GM21619 (cell line): ENCODE measurements around the gene UGT1A10.
A peak's percentile ranks its signal among the peaks of the same experiment; 100 is the strongest.
"Not testable (repeated sequence)": the region's sequence is repeated elsewhere in the genome, so short reads cannot be mapped to it uniquely, and the experiment has no call there.

Source experiments
- ATAC-seq: cut with Tn5 transposase; IDR thresholded peaks from one replicate; pipeline ENCODE4 v1.9.1; 2021; ENCODE audit not compliant: unreplicated experiment

UGT1A10 gene

DNA sequence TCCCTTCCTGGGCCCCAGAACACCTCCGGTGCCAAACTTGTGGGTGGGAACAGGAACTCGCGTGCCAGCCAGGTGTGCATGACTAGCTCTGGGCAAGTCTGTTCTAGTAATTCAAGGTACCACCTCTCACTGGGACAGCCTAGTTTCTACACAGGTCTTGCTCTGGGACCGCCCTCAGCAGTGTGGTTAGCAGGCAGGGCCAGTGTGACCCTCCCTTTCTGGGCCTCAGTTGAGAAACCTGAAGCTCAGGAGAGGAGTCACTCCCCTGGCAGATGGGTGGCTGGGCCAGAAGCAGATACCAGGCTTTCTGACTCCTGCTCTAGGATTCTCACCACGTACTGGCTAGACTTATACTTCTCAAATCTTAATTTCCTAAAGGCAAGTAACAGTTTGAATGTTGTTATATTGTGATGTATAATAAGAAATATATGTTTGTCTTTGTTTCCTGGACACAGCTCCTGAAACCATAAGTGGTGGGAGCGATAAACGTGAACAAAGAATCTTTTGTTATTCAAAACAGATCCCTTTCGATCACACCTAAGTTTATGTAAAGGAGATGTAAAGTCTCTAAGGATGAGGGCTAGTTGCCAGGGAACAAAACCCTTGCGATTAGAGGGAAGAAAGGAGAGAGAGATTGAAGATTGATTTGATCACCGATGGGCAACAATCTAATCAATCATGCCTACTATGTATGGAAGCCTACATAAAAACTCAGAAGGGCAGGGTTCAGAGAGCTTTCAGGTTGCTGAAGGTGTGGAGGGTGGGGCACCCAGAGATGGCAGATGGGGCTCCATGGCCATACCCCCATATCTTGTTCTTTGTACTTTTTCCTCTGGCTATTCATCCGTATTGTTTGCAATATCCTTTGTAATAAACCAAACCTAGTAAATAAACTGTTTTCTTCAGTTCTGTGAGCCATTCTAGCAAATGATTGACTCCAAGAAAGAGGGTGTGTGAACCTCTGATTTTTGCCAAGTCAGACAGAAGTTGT is 55.5 kb downstream of the UGT1A10 start:
- ATAC-seq, result no peak

DNA sequence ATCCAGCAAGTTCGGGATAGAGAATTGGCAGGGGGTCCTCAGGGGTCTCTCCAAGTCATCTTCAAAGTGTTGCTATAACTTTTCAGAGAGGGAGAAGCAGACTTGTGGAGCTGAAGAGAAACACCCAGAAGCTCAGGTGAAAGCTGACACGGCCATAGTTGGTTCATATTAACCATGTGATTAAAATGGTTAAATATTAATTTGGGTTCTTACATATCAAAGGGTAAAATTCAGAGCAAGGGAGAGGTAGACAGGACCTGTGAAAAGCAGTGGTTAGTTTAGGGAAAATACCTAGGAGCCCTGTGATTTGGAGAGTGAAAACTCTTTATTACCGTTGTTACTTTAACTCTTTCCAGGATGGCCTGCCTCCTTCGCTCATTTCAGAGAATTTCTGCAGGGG is 56.4 kb downstream of the UGT1A10 start, which contains the start of gene UGT1A6:
Gene UGT1A6, plus strand, starts transcription at position 243 of the 400 bp plus-strand sequence. Its CDS starts 115 bp downstream, at position 358.
- ATAC-seq, result no peak

DNA sequence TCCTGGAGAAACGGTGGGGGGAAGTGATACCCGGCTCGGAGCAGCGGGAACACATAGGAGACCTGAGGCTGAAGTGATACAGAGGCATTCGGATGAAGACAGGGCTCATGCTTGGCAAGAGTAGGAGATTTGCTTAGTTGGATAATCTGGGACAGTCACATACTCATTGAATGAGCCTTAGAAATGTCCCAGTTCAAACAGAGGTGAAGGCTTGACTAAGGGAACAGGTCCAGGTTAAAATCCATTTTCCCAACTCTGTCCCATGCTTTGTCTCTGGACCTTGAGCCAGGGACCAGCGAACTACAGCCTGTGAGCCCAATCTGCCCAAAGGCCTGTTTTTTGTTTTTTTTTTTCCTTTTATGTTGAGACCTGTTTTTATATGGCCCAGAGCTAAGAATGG is 57.7 kb downstream of the UGT1A10 start:
- no peak for ATAC-seq

DNA sequence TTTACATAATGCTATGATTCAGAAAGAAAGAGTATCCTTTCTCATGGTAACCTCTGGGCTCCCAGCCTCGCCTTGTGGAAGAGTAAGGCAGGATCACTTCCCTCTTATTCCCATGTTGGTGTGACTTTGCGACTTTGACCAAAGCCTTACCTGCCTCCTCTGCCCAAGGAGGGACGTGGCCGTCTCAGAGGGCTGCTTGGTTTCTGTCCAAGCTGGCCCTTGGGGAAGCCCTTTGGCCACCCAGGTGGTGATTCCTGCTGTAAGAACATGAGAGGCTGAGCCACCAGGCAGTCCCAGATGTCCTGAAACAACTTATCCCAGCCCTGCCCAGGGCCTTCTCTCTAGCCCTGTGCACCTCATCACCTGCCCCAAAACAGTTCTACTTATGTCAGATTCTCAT is 62.5 kb downstream of the UGT1A10 start:
- no peak for ATAC-seq

DNA sequence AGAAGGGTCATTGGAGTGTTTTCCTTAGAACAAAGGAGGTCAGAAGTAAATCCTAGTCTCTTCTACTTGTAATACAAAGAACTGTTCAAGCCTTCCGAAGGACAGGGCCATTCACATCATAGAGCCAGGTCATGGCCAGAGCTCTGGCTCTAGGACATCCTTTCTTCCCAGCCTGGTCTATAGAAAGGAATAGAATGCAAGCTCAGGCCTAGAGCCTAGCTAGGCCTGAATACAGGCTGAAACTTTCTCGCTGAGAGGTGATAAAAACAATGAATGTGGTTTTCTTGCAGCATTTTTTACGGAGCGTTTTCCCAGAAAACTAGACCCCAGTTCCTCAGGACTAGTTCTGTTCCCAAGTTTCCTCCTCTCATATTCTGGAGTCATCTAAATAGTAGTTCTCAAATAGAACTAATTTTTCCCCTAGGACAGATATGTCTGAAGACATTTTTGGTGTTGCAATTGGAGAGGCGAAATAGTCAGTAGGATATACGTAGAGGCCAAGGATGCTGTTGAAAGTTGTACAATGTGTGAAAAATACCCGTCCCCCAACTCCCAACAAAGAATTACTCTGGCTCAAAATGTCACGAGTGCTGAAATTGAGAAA is 63.3 kb downstream of the UGT1A10 start:
- ATAC-seq, result no peak

DNA sequence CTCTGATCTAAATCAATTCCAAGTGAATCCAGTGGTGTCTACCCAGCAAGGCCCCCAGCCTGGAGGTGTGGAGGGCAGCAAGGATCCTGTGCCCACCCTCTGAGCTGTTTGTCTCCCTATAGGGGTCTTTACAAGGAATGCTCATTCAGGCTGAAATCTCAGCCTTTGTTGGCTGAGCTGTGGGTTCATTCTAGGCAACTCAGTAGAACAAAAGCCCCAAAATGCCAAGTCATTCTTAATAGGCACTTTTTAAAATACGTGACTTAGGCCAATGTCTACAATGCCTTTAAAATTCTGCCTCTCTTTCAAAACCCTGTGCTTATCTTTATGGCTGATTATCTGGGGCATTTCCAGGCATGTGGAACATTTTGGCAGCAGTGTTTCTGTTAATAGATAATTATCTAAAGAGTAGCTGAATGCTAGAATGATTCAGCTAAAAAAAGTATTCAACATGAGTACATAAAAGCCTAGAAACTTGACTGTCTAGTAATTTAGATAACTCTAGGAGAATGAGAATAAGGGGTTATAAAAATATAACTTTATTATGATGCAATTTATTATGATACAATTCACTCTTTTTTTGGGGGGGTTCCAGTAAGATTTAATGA is 63.9 kb downstream of the UGT1A10 start:
- no peak for ATAC-seq

DNA sequence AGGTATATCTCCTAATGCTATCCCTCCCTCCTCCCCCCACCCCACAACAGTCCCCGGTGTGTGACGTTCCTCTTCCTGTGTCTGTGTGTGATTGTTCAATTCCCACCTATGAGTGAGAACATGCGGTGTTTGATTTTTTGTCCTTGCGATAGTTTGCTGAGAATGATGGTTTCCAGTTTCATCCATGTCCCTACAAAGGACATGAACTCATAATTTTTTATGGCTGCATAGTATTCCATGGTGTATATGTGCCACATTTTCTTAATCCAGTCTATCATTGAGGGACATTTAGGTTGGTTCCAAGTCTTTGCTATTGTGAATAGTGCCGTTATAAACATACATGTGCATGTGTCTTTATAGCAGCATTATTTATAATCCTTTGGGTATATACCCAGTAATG is 64.6 kb downstream of the UGT1A10 start:
- not testable (repeated sequence) for ATAC-seq

DNA sequence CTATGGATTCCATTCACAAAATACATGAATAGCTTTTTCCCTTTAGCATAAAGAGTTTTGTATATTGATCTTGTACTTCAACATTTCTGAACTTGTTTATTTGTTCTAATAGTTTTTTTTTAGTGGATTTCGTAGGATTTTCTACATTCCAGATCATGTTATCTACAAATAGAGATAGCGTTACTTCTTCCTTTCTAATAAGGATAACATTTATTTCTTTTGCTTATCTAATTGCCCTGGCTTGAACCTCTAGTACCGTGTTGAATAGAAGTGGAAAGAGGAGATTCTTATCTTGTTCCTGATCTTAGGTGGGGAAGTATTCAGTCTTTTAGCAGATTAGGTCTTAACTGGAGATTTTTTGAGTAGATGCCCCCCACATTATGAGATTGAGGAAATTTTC is 66.0 kb downstream of the UGT1A10 start:
- no peak for ATAC-seq

DNA sequence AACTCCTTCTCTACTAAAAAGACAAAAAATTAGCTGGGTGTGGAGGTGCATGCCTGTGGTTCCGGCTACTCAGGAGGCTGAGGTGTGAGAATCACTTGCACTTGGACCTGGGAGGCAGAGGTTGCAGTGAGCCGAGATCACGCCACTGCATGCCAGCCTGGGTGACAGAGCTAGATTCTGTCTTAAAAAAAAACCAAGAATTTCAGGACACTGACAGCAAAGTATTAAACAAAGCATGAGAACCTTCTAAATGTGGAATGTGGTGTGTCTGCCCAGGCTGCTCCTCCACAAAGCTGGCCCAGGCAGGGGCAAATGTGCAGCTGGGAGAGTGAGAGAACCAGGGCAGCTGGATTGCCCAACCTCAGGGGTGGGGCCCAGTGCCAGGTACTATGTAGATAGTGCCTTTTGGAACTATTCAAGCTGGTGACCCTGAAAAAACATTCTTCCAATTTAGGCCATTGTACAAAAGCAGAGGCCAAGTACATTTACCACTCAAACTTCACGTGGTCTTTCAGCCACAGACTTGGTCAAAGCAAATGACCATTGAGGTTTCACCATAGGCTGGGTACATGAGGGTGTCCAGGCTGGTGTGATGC is 69.8 kb downstream of the UGT1A10 start:
- no peak for ATAC-seq

DNA sequence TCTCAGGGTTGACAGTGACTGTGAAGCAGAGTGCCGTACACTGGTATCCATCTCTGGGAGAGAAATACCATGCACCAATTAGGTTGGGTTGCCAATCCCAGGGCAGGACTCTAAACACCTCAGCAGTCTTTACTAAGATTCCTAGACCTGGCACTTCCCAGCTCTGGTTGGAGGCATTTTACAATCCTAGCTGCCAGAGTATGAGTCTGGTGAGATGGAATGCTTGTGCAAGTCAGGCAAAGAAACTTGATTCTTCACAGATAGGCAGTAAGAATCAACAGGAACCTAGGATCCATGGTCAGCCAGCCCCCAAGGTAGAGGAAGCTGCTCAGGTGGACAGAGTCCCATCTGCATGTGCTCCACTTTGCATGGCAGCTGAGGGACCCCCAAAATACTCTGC is 70.5 kb downstream of the UGT1A10 start:
- ATAC-seq, result no peak

DNA sequence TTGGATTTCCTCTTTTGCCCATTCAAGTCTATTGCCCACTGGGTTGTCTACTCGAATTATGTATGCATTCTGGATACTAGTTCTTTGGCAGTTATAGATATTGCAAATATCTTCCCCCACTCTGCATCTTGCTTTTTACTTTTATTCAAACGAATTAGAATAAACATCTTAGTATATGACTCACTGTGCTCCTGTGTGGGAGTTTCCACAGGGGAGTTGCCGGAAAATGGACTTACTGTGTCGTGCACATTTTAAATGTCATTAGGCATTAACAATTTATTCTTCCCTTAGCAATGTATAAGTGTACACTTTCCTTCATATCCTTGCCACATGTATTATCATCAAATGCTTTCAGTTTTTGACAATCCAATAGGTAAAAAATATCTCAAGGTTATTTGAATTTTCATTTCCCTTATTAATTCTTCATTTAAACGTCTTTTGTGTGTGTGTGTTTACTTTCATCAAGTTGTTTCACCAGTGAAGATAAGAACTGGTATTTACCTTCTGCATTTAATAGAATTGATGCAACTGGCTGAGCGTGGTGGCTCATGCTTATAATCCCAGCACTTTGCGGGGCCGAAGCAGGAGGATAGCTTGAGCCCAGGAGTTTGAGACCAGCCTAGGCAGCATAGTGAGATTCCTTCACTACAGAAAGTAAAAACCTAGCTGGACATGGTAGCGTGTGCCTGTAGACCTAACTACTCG is 71.8 kb downstream of the UGT1A10 start:
- no peak for ATAC-seq

DNA sequence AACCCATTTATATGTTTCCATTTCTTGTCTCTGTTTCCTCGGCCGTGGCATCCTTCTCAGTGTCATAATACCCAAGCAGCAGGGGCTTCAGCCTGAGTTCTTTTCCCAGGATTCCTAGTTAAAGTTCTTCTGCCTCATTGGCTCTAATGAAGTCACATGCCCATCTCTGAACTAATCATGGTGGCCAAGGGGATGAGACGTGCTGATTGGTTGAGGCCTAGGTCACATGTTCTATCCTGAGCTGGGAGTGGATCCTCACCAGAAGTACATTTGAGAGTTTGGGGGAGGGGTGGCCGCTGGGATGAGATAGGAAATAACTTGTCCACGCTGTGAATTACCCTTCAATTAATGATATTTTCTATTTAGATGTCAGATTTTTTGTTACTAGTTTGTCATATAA is 72.7 kb downstream of the UGT1A10 start:
- ATAC-seq, result no peak

DNA sequence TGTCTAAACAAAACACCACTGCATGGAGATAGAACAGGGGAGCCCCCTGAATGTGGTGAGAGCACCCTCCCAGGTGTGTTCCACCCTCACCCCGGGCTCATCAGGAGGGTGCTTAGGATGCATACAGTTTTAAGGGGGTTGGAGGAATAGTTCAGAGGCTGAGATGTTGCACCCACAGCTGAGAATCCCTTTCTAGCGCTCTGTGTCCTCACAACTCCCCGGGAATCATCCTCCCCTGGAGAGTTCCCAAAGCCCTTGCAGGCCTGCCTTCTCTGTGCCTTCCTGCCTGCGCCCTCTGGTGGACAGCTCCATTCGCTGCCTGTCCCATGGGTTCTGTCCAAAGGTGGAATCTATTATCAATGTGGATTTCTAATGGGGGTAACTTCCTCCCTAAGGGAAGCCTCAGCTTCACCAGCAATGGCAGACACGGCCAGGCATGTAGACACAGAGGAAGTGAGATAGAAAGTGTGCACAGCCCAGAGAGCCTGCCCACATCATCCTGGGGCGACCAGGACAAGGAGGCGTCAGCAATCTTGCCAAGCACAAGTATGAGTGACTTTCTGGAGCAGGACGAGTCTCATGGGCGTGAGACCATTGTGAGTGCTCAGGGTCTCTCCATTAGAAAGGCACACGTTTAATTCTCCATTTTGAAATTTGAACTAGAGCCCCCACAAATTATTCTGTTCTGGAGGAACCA is 75.2 kb downstream of the UGT1A10 start:
- ATAC-seq, result peak; percentile 66

DNA sequence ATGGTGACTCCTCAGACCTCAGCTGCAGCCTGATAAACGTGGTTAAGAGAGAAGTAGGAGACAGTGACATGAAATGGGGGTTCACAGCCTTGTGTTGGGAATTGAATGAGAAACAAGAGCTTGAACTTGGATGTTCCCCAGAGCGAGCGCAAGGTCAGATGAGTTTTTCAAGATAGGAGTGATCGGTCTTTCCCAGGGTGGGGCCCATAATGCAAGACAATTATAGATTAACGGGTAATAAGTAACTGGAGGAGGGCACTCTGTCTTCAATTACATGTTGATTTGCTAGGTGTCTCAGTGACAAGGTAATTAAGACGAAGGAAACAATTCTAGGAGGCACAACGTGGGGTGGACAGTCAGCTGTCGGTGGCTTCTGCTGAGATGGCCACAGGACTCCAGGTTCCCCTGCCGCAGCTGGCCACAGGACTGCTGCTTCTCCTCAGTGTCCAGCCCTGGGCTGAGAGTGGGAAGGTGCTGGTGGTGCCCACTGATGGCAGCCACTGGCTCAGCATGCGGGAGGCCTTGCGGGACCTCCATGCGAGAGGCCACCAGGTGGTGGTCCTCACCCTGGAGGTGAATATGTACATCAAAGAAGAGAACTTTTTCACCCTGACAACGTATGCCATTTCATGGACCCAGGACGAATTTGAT is 76.5 kb downstream of the UGT1A10 start, which contains the start of gene UGT1A5:
Gene UGT1A5, plus strand, starts transcription at position 297 of the 651 bp plus-strand sequence. Its CDS starts 85 bp downstream, at position 382.
- ATAC-seq, result no peak

DNA sequence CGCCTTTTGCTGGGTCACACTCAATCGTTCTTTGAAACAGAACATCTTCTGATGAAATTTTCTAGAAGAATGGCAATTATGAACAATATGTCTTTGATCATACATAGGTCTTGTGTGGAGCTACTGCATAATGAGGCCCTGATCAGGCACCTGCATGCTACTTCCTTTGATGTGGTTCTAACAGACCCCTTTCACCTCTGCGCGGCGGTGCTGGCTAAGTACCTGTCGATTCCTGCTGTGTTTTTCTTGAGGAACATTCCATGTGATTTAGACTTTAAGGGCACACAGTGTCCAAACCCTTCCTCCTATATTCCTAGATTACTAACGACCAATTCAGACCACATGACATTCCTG is 77.0 kb downstream of the UGT1A10 start:
- ATAC-seq, result no peak

DNA sequence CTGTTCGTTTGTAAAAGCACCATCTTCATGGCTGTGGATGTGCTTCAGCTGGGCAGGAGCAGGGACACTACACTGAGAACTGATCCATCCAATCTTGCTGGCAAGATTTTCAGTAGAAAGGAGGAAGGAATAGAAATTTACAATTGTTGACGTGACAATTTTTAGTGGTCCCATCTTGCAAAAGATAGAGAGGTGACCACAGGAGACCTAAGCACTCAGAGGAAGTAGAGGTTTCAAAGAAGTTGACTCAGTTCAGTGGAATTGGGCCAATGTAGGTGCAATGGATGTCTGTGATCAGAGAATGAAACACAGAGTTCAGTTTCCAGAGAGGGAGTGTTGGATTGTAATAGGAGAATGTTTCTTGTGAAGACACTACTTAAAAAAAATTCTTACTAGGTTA is 77.9 kb downstream of the UGT1A10 start:
- ATAC-seq, result no peak

DNA sequence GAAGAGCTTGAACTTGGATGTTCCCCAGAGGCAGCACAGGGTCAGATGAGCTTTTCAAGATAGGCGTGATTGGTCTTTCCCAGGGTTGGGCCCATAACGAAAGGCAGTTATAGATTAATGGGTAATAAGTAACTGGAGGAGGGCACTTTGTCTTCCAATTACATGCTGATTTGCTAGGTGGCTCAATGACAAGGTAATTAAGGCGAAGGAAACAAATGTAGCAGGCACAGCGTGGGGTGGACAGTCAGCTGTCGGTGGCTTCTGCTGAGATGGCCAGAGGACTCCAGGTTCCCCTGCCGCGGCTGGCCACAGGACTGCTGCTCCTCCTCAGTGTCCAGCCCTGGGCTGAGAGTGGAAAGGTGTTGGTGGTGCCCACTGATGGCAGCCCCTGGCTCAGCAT is 82.3 kb downstream of the UGT1A10 start, which contains the start of gene UGT1A4:
Gene UGT1A4, plus strand, starts transcription at position 185 of the 400 bp plus-strand sequence. Its CDS starts 85 bp downstream, at position 270.
- no peak for ATAC-seq

DNA sequence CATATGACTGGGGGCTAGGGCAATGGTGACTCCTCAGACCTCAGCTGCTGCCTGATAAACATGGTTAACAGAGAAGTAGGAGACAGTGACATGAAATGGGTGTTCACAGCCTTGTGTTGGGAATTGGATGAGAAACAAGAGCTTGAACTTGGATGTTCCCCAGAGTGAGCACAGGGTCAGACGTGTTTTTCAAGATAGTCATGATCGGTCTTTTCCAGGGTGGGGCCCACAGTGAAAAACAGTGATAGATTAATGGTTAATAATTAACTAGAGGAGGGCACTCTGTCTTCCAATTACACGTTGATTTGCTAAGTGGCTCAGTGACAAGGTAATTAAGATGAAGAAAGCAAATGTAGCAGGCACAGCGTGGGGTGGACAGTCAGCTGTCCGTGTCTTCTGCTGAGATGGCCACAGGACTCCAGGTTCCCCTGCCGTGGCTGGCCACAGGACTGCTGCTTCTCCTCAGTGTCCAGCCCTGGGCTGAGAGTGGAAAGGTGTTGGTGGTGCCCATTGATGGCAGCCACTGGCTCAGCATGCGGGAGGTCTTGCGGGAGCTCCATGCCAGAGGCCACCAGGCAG is 92.6 kb downstream of the UGT1A10 start, which contains the start of gene UGT1A3:
Gene UGT1A3, plus strand, starts transcription at position 320 of the 579 bp plus-strand sequence. Its CDS starts 85 bp downstream, at position 405.
- ATAC-seq, result no peak
